Left lung (tissue), 10 donors: ENCODE results near the gene GSTA5. TPM values are rescaled to one million over a fixed set of nuclear protein-coding genes. Genes with fewer than 3 reads are reported as not detected.
"Not testable (repeated sequence)": the region's sequence is repeated elsewhere in the genome, so short reads cannot be mapped to it uniquely, and the experiment has no call there.

Source experiments
- ATAC-seq: fragments of 200-7000 bp; cut with Tn5 transposase; one replicate; pipeline ENCODE4 v1.9.1; 2020; ENCODE audit warnings: moderate library complexity
- DNase-seq, 4 donors: peaks; one replicate each; pipeline ENCODE4 v3.0.0-alpha.2; 2013 to 2020
- H3K27ac ChIP-seq, 2 donors: fragments of 200-600 bp; sonication (generic) in 1 of 2; one replicate each; pipeline versions ENCODE4 v1.5.0 to v1.8.0; 2020 to 2021
- H3K27me3 ChIP-seq, 2 donors: fragments of 200-600 bp; sonication (generic) in 1 of 2; one replicate each; pipeline versions ENCODE4 v1.5.0 to v1.8.0; 2020 to 2021
- H3K36me3 ChIP-seq, 2 donors: fragments of 200-600 bp; sonication (generic) in 1 of 2; one replicate each; pipeline versions ENCODE4 v1.5.0 to v1.8.0; 2020 to 2021
- H3K4me1 ChIP-seq, 2 donors: fragments of 200-600 bp; one replicate each; pipeline ENCODE4 v1.8.0; 2021
- H3K4me3 ChIP-seq, 2 donors: fragments of 200-600 bp; sonication (generic) in 1 of 2; one replicate each; pipeline versions ENCODE4 v1.5.0 to v1.8.0; 2020 to 2021; ENCODE audit warnings: mild to moderate bottlenecking in 1 of 2
- H3K9me3 ChIP-seq, 2 donors: fragments of 200-600 bp; sonication (generic) in 1 of 2; one replicate each; pipeline versions ENCODE4 v1.5.0 to v1.8.0; 2020 to 2021
- intact Hi-C, 2 donors: fragments of 100-400 bp; cut with DNase I; formaldehyde crosslinking; loops; one replicate each; pipeline versions ENCODE4 v1.11.2 to v1.14.2; 2022
- polyA plus RNA-seq, 6 donors: library from polyadenylated mRNA; unstranded; fragments of 120-200 nt; gene quantifications; one replicate each; pipeline ENCODE4 v1.2.1, GENCODE V29; 2013; ENCODE audit not compliant: insufficient read length in 6 of 6
- total RNA-seq, 2 donors: library from RNA; stranded (reverse); fragmentation: NEBNext Ultra II Directional; extraction: Animal tissue kit (Norgen Biotek cat#: 25700); gene quantifications; one replicate each; pipeline ENCODE4 v1.2.1, GENCODE V29; 2021
- TF ChIP-seq, protein P1 (sequence below), 2 donors: fragments of 200-600 bp; sonication (generic) in 1 of 2; IDR thresholded peaks; one replicate each; pipeline versions ENCODE4 v1.5.0 to v1.8.0; 2021; ENCODE audit warnings: antibody characterized with exemption in 2 of 2
- donor health status: DM: no; HTN: yes; CAD: no.
- donor health status: DM: no; HTN: no; CAD: no.

GSTA5 gene
- total and polyA plus RNA-seq, 8 donors: not detected

- Histone ChIP-seq H3K4me3 (no peak overlapping the region), H3K27me3 (no peaks in the 10 kb centered on the region), H3K4me1 (no peaks in the 10 kb centered on the region), H3K27ac (no peak overlapping the region), H3K9me3 (no peaks in the 10 kb centered on the region), H3K36me3 (no peaks in the 10 kb centered on the region)
- ATAC-seq: no peak
- intact Hi-C loops: no loop called here
- DNase-seq: no peak
- TF ChIP-seq, protein P1, sequence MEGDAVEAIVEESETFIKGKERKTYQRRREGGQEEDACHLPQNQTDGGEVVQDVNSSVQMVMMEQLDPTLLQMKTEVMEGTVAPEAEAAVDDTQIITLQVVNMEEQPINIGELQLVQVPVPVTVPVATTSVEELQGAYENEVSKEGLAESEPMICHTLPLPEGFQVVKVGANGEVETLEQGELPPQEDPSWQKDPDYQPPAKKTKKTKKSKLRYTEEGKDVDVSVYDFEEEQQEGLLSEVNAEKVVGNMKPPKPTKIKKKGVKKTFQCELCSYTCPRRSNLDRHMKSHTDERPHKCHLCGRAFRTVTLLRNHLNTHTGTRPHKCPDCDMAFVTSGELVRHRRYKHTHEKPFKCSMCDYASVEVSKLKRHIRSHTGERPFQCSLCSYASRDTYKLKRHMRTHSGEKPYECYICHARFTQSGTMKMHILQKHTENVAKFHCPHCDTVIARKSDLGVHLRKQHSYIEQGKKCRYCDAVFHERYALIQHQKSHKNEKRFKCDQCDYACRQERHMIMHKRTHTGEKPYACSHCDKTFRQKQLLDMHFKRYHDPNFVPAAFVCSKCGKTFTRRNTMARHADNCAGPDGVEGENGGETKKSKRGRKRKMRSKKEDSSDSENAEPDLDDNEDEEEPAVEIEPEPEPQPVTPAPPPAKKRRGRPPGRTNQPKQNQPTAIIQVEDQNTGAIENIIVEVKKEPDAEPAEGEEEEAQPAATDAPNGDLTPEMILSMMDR (IDR thresholded peaks at IDR 0.05): no peak
Measured at GRCh38 chr6:52802806-52803205, 37.8 kb downstream of the GSTA5 start.

DNA sequence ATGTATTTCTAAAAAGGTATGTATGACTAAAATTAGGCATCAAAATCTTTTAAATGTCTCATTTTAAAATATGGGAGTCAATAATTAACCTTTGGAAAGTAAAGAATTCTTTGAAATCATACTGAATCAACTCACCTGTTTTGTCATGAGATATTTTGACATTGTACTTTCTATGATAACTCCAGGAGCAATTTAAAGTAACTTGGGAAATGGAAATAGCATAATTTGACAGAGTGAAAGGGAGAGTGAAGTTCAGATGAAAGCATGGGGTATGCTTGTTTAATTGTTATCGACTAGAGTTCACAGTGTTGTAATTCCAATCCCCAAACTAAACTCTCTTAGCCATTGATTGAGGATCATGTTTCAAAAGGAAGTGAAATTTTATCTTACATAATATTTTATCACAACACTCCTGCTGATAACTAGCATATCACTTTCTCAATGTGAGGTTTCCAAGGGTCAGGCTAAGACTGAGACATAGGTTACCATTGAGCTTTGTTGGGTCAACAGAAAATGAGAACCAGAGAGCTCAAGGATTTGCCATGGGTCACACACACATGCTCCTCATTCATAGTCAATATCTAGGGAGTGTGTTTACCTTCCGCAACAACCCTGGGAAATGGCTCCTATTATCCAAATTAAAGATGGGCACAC, 39.3 kb downstream of the GSTA5 start:
- H3K27me3 ChIP-seq: no peaks in the 10 kb centered on the region
- ATAC-seq: no peak
- TF ChIP-seq, protein P1 (IDR thresholded peaks at IDR 0.05): no peak
- intact Hi-C loops: no loop called here
- no peaks in the 10 kb centered on the region for H3K9me3 ChIP-seq
- H3K36me3 ChIP-seq: no peaks in the 10 kb centered on the region
- H3K4me1 ChIP-seq: no peaks in the 10 kb centered on the region
- H3K4me3 ChIP-seq: no peak overlapping the region
- DNase-seq: no peak
- H3K27ac ChIP-seq: no peak overlapping the region

- H3K27me3 ChIP-seq, H3K27ac ChIP-seq, H3K9me3 ChIP-seq, intact Hi-C loops, H3K36me3 ChIP-seq, H3K4me1 ChIP-seq, ATAC-seq, H3K4me3 ChIP-seq, DNase-seq: not testable (repeated sequence)
Measured at GRCh38 chr6:52799272-52799671, 41.3 kb downstream of the GSTA5 start.

DNA sequence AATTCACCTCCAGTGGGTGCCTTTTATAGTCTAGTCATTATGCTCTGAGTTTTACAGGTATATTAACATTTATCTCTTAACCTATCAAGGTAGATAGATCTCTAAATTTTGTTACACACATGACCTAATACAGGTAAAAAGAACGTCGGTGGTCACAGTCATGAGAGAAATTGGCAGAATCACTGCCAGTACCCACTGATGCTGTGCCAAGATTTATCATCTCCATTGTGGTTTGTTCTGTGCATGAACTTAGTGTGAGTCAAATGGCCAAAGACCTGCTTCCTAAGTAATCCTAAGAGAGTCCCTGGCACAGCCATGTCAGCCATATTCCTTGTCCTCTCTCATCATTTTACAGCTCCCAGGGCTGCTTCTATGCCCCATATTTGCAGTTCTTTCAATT, 46.2 kb downstream of the GSTA5 start:
- H3K36me3 ChIP-seq, H3K27ac ChIP-seq, ATAC-seq, H3K4me1 ChIP-seq, H3K27me3 ChIP-seq, DNase-seq, H3K9me3 ChIP-seq, intact Hi-C loops, H3K4me3 ChIP-seq: not testable (repeated sequence)

GRCh38 chr6:52790861-52791260, 49.8 kb downstream of the GSTA5 start:
- H3K4me1 ChIP-seq: no peaks in the 10 kb centered on the region
- DNase-seq (no peak), ATAC-seq (no peak)
- intact Hi-C loops: no loop called here
- no peaks in the 10 kb centered on the region for H3K36me3 ChIP-seq
- no peaks in the 10 kb centered on the region for H3K27me3 ChIP-seq
- H3K27ac ChIP-seq: no peak overlapping the region
- no peak overlapping the region for H3K4me3 ChIP-seq
- H3K9me3 ChIP-seq: no peaks in the 10 kb centered on the region
- TF ChIP-seq, protein P1 (IDR thresholded peaks at IDR 0.05): no peak

DNA sequence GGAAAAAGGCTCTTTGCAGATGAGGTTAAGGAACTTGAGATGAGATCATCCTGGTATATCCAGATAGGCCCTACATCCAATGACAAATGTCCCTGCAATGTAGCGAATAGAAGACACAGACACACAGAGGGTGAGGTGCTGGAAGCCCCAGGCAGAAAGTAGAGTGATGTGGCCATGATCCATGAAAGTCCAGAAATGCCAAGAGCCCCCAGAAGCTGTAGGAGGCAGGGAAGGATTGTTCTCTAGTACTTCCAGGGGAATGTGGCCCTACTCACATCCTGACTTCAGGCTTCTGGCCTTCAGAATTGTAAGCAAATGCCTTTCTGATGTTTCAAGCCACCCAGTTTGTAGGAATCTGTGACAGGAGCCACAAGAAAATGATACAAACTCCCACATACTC, 51.0 kb downstream of the GSTA5 start:
- H3K4me3 ChIP-seq, ATAC-seq, H3K36me3 ChIP-seq, H3K27me3 ChIP-seq, DNase-seq, H3K9me3 ChIP-seq, H3K27ac ChIP-seq, intact Hi-C loops, H3K4me1 ChIP-seq: not testable (repeated sequence)

- Histone ChIP-seq H3K27ac (no peak overlapping the region), H3K9me3 (no peaks in the 10 kb centered on the region), H3K27me3 (no peaks in the 10 kb centered on the region), H3K36me3 (no peaks in the 10 kb centered on the region), H3K4me3 (no peak overlapping the region), H3K4me1 (no peaks in the 10 kb centered on the region)
- no peak for ATAC-seq
- intact Hi-C loops: no loop called here
- DNase-seq: no peak
- TF ChIP-seq, protein P1 (IDR thresholded peaks at IDR 0.05): no peak
Measured at GRCh38 chr6:52788478-52788877, 52.1 kb downstream of the GSTA5 start.
